ENCODE measurements around the gene CAMKK1.

Gene CAMKK1

DNA sequence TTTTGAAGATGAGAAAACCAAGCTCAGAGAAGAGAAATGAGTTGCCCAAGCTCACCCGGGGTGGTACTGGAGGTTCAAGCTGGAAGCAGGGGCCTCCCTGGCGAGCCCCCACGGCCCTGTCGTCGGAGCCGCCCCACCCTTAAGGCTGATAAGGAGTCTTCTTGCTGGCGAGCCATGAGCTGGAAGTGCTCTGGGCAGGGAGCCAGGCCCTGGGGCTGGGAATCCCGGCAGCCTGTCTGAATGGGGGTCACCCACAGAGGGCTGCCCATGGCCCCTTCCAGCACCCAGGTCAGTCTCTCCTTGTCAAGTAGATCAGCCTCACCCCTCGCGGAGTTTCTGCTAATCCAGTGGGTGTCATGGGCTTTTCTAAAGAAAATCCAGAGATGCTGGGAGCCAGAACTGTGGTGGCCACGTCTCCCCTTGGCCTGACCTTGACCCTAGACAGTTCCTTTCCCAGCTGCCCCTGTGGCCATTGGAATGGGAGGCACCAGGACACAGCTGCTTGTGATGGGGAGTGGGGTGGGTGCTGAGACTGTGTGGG, 24.6 kb upstream of the CAMKK1 start:
- DNase-seq: peak; percentile 82

DNA sequence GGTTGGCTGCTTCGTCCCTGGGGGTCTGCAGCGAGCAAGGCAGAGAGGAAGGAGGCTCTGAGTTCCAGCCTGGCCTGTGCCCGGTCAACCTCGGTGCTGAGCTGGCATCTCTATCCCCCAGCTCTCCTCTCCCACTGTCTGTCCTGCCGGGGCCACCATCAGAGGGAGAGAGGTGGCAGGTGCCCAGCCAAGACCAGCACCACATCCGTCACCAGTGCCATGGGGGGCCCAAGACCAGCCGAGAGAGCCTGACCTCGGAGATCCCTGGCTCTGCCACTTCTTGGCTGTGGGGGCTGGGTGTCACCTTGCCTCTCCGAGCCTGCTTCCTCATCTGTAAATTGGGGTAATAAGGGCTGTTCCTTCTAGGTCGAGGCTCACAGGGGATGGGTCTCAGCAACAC, 24.0 kb upstream of the CAMKK1 start:
- peak; percentile 75 for DNase-seq

DNA sequence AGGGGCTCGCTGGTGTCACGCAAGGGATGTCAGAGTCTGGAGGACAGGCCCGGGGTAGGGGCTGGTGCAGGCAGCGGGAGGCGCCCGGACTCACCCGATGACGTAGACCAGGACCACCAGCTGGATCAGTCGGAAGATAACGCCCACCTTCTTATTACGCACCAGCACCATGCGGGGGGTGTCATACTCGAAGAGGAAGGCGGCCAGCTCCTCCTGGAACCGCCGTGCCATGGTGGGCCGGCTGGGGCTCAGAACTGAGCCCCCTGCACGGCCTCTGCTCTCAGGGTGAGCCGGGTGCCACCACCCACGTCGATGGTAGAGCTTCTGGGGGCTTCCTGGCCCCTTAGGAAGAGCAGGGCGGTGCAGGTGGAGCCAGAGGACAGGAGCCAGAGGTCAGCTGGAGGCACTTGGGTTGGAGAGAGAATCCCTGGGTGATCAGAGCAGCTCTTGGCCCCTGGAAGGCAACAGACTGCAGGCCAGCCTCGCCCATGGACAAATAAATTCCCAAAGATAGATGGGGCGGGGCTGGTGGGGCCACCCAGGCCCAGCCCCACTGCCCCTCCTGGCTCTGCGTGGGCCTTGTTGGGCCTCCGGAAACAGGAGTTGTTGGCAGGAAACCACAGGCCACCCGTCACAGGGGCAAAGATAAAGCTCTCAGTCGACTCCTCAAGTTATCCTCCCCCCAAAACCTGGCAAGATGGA, 23.3 kb upstream of the CAMKK1 start, which contains the start of gene P2RX1:
Gene P2RX1, minus strand, starts transcription at position 471 of the 702 bp plus-strand sequence. Its CDS starts 240 bp downstream, at position 231.
- DNase-seq: peak; percentile 98

DNA sequence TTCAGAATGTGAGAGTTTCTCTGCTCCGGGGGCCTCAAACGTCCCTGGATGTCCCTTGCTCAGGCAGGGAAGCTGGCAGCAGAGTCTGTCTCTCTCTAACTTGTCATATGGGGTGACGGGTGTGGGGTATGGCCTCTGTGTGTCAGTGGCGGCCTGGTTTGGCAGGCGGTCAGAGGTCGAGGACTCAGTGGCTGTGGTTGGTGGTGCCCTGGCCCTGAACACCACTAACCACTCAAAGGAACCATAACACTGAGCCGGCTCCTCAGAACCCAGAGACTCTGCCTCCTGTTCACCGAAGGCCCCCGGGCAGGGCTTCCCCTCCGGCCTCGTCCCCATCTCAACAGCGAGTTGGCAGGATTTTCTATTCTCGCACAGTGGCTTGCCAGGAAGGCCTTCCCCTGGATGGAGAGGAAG, 22.7 kb upstream of the CAMKK1 start:
- peak; percentile 68 for DNase-seq

DNA sequence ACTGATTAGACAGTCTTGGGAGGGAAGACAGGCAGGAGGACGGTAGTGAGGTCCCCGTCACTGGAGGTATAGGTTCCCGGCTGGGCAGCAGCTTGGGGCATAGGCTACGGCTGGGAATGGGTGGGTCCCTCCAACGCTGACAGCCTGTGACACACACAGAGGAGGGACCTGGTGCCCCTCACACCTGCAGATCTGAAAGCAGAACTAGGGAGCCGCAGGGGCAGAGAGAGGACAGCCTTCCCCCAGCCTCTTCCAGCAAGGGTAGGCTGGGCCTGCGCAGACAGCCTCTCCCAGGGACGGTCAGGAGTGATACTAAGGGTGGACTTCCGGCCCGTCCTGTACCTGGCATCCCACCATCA, 21.4 kb upstream of the CAMKK1 start:
- DNase-seq: peak; percentile 59

DNA sequence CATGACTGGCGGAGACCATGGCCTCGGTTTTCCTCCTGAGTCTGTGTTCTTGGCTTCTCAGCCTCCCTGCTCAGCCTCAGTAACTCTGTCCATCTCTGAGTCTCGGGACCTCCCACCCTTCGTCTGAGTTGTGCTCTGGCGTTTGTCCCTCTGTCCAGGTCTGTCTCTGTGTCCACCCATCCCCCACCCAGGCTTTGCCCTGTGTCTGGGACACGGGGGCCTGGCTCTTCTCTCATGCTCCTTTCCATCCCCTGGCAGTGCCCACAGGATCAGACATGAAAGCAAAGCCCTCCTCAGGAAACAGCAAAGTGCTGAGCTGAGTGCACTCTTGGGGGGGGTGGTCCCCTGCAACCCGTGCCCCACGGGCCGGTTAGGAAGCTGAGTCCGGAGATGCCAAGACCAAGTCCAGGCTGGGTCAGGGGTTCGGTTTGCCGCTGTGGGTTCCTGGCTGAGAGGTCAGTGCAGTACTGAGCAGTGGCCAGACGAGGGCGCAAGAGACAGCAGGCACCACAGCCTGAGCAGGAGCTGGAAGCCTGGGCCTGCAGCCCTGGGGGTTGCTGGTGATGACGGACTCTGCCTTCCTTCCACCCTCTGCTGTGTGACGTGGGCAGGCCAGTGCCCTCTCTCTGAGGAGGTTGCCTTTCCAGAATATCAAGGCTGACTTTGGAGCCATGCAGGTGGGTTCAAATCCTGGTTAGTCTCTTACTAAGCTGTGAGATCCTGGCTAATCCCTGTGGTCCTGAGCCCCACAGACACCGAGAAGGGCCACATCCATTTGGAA, 20.9 kb upstream of the CAMKK1 start:
- DNase-seq: peak; percentile 91

DNA sequence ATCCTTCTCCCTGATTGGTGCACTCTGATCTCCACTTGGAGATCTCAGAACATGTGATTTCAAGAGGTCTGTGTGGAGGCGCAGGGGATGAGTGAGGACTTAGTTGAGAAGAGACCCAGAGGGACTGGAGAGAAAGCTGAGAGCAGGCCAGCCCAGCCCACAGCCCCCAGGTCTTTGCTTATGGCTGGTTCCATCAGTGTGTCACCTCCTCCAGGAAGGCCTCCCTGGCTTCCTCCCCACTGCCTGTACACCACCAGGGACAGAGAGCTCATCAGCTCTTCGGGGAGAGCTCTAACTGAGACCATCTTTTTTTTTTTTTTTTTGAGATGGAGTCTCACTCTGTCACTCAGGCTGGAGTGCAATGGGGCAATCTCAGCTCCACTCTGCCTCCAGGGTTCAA, 20.0 kb upstream of the CAMKK1 start:
- no peak for DNase-seq

DNA sequence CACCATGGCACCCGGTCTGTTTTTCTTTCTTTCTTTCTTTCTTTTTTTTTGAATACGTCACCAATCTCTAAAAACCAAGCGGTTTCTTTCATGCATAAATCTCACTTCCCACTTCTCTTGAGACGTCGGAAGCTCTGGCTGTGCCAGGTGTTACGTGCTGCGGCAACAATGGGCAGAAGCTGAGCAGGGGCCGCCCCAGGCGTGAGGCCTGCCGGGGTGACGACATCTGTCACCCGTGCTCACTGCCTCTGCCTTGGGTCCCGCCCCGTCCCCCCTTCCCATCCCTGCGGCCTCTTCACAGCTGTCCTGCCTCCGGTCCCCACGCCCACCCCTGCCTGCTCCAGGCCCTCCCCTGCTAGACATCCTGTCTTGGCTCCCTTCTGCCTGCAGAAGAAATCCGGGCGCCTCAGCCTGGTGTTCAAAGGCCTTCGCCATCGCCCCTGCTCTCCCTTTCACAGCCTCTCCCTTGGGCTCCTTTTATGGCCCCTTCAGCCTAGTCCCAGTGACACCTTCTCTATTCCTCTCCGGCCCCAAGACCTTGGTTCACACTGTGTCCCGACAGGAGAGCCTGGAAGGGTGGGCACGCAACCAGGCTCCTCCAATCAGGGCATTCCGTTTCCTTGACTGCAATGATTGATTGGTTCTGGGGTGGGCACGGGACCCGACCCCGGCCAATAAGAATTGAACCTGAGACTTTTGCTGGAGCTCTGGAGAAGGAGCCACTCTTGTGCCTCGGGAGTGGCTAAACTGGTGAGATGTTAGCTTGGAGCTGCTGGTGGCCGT, 18.6 kb upstream of the CAMKK1 start:
- peak; percentile 63 for DNase-seq

DNA sequence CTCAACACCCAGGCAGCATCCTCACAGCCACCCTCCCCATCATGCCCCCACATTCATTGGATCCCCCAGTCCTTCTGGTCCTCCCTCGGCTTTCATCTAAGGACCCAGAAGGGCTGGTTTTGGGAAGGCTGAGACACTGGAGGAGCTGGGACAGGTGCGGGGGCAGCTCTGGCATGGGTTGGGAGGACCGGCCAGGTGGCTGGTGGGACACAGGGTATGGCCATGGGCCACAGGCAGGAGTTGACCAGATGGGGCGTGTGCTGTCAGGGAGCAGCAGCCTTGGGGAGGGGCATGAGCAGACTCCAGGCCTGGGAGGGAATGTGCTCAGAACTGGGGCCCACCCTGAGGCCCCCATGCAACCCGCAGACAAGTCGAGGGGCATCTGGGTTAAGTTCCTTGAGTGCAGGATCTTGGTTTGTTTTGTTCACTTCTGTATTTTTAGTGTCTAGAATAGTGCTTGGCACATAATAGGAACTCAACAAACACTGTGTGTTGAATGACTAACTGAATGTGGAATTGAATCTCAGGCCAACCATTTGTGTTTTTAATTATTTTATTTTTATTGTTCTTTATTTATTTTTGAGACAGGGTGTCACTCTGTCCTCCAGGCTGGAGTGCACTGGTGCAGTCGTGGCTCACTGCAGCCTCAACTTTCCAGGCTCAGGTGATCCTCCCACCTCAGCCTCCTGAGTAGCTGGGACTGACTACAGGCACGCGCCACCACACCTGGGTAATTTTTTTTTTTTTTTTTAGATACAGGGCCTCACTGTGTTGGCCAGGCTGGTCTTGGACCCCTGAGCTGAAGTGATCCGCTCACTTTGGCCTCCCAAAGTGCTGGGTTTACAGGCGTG, 17.8 kb upstream of the CAMKK1 start:
- no peak for DNase-seq

DNA sequence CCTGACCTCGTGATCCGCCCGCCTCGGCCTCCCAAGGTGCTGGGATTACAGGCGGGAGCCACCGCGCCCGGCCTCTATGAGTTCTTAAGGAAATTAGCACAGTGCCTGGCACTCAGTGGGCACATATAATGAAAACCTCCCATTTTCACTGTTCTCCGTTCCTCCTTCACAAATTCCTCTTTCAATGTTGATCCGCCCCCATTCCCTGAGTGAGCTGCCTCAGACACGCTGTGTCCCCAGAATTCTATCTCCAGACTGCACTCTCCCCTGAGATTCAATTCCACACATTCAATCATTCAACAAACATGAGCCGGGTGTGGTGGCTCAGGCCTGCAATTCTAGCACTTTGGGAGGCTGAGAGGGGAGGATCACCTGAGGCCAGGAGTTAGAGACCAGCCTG, 16.4 kb upstream of the CAMKK1 start:
- DNase-seq: no peak

DNA sequence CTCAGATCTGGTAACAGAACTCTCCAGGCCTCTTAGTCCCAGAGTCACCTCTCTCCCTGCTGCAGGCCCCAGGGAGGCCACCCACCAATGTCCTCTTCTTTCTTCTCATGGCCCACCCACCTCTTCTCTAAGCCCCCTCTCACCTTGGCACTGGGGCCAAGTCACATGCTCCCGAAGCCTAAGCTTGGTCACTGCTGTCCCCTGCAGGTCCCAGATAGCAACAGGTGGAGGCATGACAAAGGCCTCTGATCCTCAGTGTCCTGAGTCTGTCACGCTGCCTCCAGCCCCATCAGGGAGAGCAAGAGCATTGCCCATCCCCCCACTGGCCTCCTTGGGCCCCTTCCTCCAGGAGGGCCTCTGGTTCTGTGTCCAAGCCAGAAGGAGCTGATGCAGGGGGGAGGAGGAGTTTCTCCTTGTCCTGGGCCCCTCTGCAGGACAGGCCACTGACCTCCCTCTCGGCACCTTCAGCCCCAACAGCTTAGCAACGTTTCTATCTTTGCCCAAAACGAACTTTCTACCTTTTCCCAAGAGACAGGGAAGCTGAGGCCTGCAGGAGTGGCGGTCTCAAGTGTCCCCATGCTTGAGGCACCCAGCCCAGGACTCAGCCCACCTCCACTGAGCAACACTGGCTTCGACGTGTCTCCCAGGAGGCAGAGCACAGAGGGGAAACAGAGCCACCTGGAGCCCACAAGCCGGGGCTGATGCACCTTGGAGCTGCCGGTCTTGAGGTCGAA, 14.8 kb upstream of the CAMKK1 start:
- DNase-seq: no peak

DNA sequence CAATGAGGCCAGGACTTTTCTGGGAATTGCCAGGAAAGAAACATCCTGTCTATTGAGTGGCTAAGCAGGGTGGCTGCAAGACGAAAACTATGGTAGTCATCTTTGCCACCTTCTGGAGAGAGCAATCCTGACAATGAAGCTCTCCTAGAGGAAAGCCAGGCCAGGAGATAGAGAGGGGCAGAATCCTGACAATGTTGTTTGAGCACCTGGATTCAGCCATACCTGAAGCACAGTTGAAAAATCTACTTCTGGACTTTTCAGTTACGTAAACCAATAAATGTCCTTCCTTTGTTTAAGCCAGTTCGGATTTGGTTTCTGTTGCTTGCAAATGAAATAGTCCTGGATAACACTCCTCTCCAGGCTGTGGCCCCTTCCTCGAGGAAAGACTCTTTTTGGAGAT, 14.0 kb upstream of the CAMKK1 start:
- DNase-seq: no peak

DNA sequence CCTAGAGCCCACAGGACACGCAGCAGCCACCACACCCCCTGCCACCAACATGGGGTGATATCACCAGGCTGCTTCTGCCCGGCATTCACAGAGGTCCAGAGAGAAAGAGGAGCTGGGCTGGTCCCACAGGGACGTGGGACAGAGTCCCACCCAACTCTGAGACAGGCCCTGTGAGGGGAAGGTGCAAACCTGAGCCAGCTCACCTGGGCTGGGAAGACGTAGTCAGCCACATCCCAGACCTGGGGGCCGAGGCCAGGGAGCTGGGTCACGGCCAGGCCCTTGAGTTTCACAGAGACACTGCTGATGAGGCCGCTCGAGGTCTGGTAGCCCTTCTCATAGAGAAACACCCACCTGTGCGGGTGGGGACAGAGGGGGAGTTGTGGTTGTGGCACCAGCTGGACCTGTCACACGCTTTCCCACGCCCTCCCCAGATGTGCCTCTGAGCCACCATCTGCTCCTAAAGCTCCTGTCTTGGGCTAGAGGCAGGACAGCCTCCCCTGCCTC, 12.2 kb upstream of the CAMKK1 start:
- DNase-seq: no peak

DNA sequence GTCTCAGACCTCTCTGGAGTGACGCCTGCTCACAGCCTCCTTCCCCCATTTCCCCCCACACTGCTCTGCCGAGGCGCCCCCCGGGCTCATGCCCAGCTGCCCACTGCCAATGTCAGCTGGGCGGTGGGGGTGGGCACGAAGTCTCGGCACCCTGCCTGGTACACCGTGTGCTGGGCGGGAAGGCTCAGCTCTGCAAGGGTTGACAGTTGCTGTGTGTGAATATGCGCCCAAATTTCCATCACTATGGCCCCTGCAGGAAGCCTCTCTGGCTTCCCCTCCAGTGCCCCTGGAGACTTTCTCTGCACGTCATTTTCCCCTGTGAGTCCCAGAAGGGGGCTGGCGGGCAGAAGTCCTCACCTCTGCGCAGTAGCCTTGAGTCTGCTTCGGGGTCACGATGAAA, 11.6 kb upstream of the CAMKK1 start:
- DNase-seq: no peak

DNA sequence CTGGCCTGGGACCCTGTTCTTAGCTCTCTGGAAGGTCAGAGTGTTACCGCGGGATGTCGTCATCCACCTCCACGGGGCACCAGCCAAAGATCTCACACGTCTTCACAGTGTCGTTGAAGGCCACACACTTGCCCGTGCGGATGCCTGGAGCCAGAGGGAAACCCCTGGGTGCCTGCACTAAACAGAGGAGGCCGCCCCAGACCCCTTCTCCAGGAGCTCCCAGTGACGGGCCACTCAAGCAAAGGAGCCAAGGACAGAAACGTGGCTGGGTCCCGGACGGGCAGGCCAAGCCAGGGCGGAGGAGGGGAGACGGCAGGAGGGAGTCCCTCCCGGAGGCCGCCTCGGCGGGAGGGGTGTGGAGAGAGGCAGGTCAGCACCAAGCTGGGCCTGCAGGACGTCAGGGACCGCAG, 11.0 kb upstream of the CAMKK1 start:
- DNase-seq: no peak

DNA sequence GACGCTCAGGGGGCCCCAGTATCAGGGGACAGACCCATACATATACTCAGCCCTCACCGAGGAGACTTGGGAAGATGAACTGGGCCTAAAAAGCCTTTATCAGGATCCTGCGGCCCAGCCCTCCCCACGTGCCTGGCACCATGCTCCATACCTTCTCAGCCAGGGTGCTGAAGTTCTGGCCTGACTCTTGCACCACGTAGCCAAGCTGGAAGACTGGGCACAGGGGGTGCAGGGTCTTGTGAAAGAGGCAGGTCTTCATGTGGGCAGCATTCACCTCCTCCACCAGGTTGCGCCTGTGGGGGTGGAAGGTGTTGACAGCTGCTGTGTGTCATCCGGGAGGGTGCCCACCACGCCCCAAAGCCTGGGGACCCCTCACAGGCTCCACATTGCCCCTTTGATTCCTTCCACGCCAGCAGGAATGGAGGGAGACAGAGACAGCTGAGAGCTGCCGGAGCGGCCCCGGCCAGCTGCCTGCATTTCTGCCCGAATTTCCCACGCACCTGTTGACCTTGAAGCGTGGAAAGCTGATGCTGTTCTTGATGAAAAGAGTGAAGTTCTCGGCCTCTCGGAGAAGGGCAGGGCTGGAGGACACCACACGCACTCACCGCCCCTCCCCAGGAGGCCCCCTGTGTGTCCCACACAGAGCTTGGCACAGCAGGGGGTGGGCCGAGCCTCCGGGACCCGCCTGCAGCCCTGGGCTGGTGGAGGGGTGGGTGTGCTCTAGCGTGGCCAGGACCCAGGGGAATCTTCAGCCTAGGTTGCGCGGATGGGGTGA, 10.4 kb upstream of the CAMKK1 start:
- DNase-seq: no peak

DNA sequence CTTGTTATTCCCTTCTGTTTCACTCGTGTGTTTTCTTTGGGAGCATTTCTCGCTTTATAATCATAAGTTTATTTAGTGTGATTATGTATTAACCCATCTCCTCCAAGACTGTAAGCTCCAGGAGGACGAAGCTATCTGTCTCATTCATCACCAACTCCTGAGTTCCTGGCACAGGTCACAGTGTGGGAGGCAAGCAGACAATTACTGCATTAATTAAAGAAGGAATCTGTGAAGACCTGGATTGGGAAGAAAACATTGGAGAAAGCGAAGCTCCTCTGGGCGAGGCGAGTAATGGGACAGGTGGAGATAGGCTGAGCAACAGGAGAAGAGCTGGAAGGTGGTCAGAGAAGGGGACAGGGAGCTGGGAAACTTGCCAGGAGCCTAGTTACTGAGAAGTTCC, 7.8 kb upstream of the CAMKK1 start:
- DNase-seq: no peak

DNA sequence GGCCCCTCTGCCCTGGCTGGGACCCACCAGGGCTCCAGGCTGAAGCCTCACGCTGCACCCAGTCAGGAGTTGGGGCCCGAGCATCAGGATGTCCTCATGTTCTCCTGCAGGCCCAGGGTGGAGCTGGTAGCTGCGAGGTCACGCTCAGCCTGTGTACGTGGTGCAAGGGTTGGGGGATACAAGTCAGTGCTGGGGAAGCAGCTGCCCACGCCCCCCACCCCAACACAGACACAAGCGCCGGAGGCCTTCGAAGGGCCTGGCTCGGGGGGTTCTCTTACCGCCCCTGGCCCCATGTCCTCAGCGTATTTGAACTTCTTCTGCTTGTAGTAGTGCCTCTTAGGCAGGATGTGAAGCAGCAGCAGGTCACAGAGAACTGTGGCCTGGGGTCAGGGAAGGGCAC, 4.9 kb upstream of the CAMKK1 start:
- DNase-seq: no peak

DNA sequence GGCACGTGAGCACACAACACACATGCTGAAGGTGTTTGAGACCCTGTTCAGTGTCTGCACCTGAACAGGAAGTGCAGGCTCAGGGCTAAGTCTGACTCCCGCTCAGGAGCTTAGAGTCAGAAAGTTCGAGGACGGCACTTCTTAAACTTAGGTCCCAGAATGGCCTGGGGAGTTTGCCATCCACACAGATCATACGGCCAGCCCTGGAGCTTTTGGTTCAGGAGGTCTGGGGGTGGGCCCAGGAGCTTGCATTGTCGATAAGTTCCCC, 4.0 kb upstream of the CAMKK1 start:
- no peak for DNase-seq

DNA sequence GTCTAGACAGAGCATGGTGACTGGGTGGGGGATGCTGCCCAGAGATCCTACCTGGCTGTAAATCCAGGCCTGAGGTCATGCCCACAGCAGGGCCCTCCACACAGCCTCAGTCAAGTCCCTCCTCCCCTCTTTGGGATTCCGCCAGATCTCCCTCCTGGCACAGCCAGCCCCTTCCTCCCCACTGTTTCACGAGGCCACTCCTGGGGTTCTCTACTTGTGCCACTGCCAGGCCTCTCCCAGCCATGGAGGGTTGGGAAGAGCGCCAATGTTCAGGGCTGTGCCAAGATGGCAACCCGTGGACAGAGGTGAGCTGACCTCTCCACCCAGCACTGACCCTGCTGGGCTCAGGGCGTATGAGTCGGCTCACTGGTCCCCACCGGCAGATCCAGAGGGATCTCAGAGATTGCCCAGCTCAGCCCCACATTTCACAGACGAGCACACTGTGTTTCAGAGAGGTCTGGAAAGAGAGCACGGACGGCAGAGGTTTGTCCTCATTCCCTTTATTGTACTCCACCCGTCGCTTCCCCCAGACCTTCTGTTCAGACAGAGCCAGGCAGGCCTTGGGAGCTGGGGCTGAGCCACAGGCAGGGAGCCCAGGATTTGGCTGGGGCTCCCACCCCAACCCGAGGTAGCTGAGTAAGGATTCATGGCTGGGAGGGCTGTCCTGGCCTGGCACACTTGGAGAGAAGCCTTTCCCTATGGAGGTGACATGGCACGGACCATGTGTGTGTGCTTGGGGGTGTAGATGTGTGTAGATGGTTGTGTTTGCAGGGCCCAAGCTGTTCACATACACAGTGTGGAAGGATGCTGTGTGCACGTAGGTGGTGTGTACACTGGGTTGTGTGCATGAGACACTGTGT, 3.5 kb upstream of the CAMKK1 start:
- no peak for DNase-seq
